HUES6 (cell line): ENCODE measurements around the gene MRPL28.
"Not testable (repeated sequence)": the region's sequence is repeated elsewhere in the genome, so short reads cannot be mapped to it uniquely, and the experiment has no call there.

Experiments used
- H3K27ac ChIP-seq: 2 replicates; pipeline ENCODE4 v1.7.0; 2013; ENCODE audit warnings: low read depth, mild to moderate bottlenecking, low read length, inconsistent platforms
- H3K27me3 ChIP-seq: 2 replicates; pipeline ENCODE4 v1.6.1; 2013; ENCODE audit warnings: low read length; ENCODE audit not compliant: control insufficient read depth, insufficient read depth
- H3K36me3 ChIP-seq: 2 replicates; pipeline ENCODE4 v1.6.1; 2013; ENCODE audit warnings: low read length; ENCODE audit not compliant: control insufficient read depth, insufficient read depth
- H3K4me1 ChIP-seq: 2 replicates; pipeline ENCODE4 v1.6.1; 2013; ENCODE audit warnings: low read length; ENCODE audit not compliant: control insufficient read depth, insufficient read depth
- H3K4me3 ChIP-seq: 2 replicates; pipeline ENCODE4 v1.5.1; 2013; ENCODE audit warnings: low read depth, low read length
- H3K9ac ChIP-seq: one replicate; pipeline ENCODE4 v1.6.1; 2013; ENCODE audit warnings: mild to moderate bottlenecking, low read length
- H3K9me3 ChIP-seq: 2 replicates; pipeline ENCODE4 v1.6.1; 2013; ENCODE audit warnings: low read depth, low read length; ENCODE audit not compliant: control insufficient read depth, insufficient read depth

MRPL28 gene

DNA sequence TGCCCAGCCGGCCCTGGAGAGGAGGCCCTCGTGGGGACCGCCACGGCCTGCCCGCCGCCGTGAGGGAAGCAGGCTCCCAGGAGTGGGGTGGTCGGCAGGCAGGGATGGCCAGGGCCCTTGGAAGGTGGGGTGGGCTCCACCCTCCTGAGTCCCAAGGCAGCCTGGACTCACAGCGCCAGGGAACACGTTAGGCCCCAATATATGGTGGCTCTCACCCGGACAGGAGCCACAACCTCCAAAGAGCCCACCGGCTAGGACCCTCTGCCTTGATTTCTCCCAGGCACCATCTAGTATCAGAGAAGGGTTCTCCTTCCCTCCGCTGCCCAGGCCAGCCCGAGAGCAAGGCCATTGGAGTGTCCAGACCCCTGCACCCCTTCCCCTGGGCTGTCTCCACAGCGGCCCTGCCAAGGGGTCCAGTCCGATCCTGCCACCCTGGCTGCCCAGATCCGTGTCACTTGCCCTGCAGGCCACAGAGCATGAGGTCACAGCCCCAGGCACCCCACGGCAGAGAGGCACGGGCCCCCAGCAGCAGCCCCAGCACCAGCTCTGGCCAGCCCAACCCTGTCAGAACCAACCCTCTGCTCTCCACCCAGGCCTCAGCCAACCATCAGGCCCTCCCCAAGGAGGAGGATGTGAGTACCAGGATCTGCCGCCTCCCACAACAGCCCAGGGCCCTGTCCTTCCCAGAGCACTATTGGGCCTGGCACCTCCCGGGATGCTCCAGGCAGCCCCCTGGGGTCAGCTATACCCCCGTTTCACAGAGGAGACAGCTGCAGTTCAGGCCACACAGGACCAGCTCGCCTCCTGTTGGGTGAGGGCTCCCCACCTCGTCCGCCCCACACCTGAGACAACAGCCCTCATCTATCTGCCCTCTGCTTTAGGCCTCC lies 16.7 kb downstream of the MRPL28 start:
- H3K36me3 ChIP-seq = peaks cover 8% of the 10 kb centered on the region; the same call in 1 of the 2 replicates
- peak overlapping the region; percentile 54 for H3K4me3 ChIP-seq
- H3K9ac ChIP-seq = no peak overlapping the region
- H3K9me3 ChIP-seq = no peaks in the 10 kb centered on the region
- H3K4me1 ChIP-seq = peaks cover 4% of the 10 kb centered on the region; the same call in 1 of the 2 replicates
- no peaks in the 10 kb centered on the region for H3K27me3 ChIP-seq
- H3K27ac ChIP-seq = no peak overlapping the region

- Histone ChIP-seq H3K9me3 (no peaks in the 10 kb centered on the region), H3K27me3 (no peaks in the 10 kb centered on the region), H3K9ac (peak within 1 kb of the TSS; percentile 81), H3K4me1 (peaks cover 4% of the 10 kb centered on the region; the same call in 1 of the 2 replicates), H3K4me3 (peak within 1 kb of the TSS; percentile 76), H3K36me3 (peaks cover 8% of the 10 kb centered on the region; the same call in 1 of the 2 replicates), H3K27ac (0 out of 2 replicates have a peak within 1 kb of the TSS, but pooled peaks have one; percentile 24)
These were observed 17.6 kb downstream of the MRPL28 start, which contains the start of gene AXIN1 for GRCh38 chr16:352547-353403. Gene AXIN1 (minus strand): TSS chr16:352723. CDS start chr16:347025, 5,698 bp downstream.

DNA sequence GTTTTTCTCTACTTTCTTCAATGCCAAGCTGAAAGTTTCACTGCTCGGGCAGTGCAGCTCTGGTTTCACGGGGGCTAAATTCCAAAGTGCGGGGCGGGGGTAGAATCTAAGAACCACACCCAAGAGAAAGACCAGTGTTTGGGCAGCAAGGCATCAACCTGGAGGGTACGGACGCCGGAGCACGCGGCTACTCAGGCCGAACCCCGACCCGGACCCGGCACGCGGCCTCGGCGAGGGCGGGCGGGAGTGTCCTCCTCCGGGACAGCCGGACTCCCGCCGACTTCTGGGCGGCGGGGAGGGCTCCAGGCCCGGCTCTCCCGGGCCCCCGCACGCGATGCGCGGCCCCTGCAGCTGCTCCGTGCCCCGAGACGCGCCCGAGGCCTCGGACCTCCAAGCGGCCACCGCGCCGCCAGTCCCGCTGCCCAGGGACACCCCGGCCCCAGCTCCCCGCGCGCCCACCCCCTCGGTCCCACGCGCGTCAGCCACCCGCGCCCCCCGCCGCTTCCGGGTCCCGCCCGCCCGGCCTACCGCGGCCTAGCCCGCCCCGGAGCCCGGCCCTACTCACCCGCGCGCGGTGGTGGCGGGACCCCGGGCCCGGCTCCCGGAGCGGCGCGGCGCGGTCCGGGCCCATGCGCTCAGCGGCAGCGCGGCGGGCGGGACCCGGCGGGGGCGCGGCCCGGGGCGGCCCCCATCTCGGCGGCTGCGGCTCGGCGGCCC lies 18.4 kb downstream of the MRPL28 start:
- H3K4me3 ChIP-seq = peak overlapping the region; percentile 76
- H3K36me3 ChIP-seq = peaks cover 14% of the 10 kb centered on the region
- 0 out of 2 replicates have a peak overlapping the region, but pooled peaks have one; percentile 24 for H3K27ac ChIP-seq
- peaks cover 9% of the 10 kb centered on the region; the same call in 1 of the 2 replicates for H3K4me1 ChIP-seq
- H3K9ac ChIP-seq = peak overlapping the region; percentile 81
- H3K27me3 ChIP-seq = no peaks in the 10 kb centered on the region
- H3K9me3 ChIP-seq = no peaks in the 10 kb centered on the region

- Histone ChIP-seq H3K4me3 (no peak overlapping the region), H3K9me3 (no peaks in the 10 kb centered on the region), H3K36me3 (peaks cover 29% of the 10 kb centered on the region), H3K4me1 (peaks cover 9% of the 10 kb centered on the region; the same call in 1 of the 2 replicates), H3K9ac (no peak overlapping the region), H3K27me3 (no peaks in the 10 kb centered on the region), H3K27ac (no peak overlapping the region)
These were observed 20.1 kb downstream of the MRPL28 start for GRCh38 chr16:350203-350602.

- Histone ChIP-seq H3K27me3 (no peaks in the 10 kb centered on the region), H3K4me1 (peaks cover 9% of the 10 kb centered on the region; the same call in 1 of the 2 replicates), H3K36me3 (peaks cover 38% of the 10 kb centered on the region), H3K9me3 (no peaks in the 10 kb centered on the region), H3K9ac (no peak overlapping the region), H3K27ac (no peak overlapping the region), H3K4me3 (no peak overlapping the region)
These were observed 21.1 kb downstream of the MRPL28 start for GRCh38 chr16:349211-349610.

- not testable (repeated sequence) for H3K27ac ChIP-seq, H3K4me3 ChIP-seq, H3K4me1 ChIP-seq, H3K9me3 ChIP-seq, H3K9ac ChIP-seq, H3K27me3 ChIP-seq
- peaks cover 38% of the 10 kb centered on the region for H3K36me3 ChIP-seq
These were observed 21.8 kb downstream of the MRPL28 start for GRCh38 chr16:348495-348894.

- H3K4me3 ChIP-seq = no peak overlapping the region
- H3K27ac ChIP-seq = no peak overlapping the region
- no peaks in the 10 kb centered on the region for H3K27me3 ChIP-seq
- H3K9me3 ChIP-seq = no peaks in the 10 kb centered on the region
- peaks cover 17% of the 10 kb centered on the region; the same call in 1 of the 2 replicates for H3K4me1 ChIP-seq
- peaks cover 46% of the 10 kb centered on the region for H3K36me3 ChIP-seq
- no peak overlapping the region for H3K9ac ChIP-seq
These were observed 23.1 kb downstream of the MRPL28 start for GRCh38 chr16:347203-347602.

GRCh38 chr16:346587-346986 lies 23.8 kb downstream of the MRPL28 start:
- Histone ChIP-seq H3K36me3 (peaks cover 46% of the 10 kb centered on the region), H3K27ac (no peak overlapping the region), H3K4me1 (peaks cover 17% of the 10 kb centered on the region; the same call in 1 of the 2 replicates), H3K4me3 (no peak overlapping the region), H3K9me3 (no peaks in the 10 kb centered on the region), H3K9ac (no peak overlapping the region), H3K27me3 (no peaks in the 10 kb centered on the region)

GRCh38 chr16:345772-346171 lies 24.6 kb downstream of the MRPL28 start:
- Histone ChIP-seq H3K36me3 (peaks cover 46% of the 10 kb centered on the region), H3K27ac (no peak overlapping the region), H3K4me1 (peaks cover 17% of the 10 kb centered on the region; the same call in 1 of the 2 replicates), H3K9ac (no peak overlapping the region), H3K9me3 (no peaks in the 10 kb centered on the region), H3K27me3 (no peaks in the 10 kb centered on the region), H3K4me3 (no peak overlapping the region)

DNA sequence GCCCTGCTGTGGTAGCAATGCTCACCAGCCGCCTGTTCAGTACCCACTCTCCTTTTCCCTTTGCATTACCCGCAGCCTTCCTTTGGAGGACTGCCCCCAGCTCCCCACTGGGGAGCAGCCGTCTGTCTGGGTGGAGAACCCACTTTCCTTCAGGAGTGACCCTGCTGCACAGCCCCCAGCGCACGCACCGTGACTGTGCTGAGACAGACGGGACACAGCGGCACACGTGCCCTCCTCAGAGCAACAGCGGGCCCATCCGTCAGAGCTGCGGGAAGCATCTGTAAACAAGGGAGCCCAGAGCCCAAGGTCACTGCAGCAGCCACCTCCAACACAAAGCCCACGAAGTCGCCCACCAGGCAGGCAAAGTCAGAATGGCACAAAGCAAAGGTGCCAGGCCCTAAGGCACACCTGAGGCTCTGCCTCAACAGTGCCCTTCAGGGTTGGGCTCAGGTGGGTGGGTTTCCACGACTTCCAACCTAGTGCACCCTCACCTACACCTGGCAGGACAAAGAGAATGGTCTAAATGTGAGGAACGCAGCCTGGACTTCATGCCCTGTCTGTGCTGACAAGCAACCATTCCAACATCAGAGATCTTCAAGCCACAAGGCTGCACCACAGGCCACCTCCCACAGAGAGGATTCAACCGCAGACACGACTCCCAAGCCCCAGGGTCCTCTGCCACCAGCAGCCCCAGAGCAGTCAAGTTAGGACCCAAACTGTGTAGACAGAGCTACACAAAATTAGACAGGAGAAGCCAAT lies 27.7 kb downstream of the MRPL28 start:
- no peak overlapping the region for H3K4me3 ChIP-seq
- H3K4me1 ChIP-seq = peaks cover 13% of the 10 kb centered on the region; the same call in 1 of the 2 replicates
- peaks cover 38% of the 10 kb centered on the region for H3K36me3 ChIP-seq
- H3K27me3 ChIP-seq = no peaks in the 10 kb centered on the region
- H3K27ac ChIP-seq = no peak overlapping the region
- H3K9me3 ChIP-seq = no peaks in the 10 kb centered on the region
- H3K9ac ChIP-seq = no peak overlapping the region
